ENCODE results near the gene DNAJB8. TPM values are rescaled to one million over a fixed set of nuclear protein-coding genes. Genes with fewer than 3 reads are reported as not detected.
A peak's percentile ranks its signal among the peaks of the same experiment; 100 is the strongest.

Gene DNAJB8
- polyA plus RNA-seq, 1 experiment: not detected

GRCh38 chr3:128485282-128486204 is 18.9 kb upstream of the DNAJB8 start:
- TF ChIP-seq CTCF (IDR thresholded peaks at IDR 0.05; ENCODE audit: insufficient read depth, low read depth, low read length): no peak
- DNase-seq (ENCODE audit: low read depth): no peak
- H3K36me3 ChIP-seq (ENCODE audit: control insufficient read depth, insufficient read depth, low read length): peaks cover 32% of the 10 kb centered on the region
- POLR2A ChIA-PET: no interaction called here
- no peaks in the 10 kb centered on the region for H3K27me3 ChIP-seq (ENCODE audit: control insufficient read depth, insufficient read depth, low read length)
- CTCF ChIA-PET: interaction anchor here (0.5 to 2.1 kb wide), 5 partner anchors 12 to 315 kb away, joined by 3 to 9 read pairs (median 4); no protein-coding TSS in a partner anchor
- H3K4me3 ChIP-seq (ENCODE audit: low read depth, low read length): peak overlapping the region; percentile 91

GRCh38 chr3:128484404-128485281 is 18.0 kb upstream of the DNAJB8 start:
- ChIA-PET POLR2A (no interaction called here), CTCF (interaction anchor here (1.2 to 2.1 kb wide), 3 partner anchors 13 to 59 kb away, joined by 3 to 9 read pairs (median 6); no protein-coding TSS in a partner anchor)
- Histone ChIP-seq H3K4me3 (ENCODE audit: low read depth, low read length) (peak overlapping the region; percentile 91), H3K36me3 (ENCODE audit: control insufficient read depth, insufficient read depth, low read length) (peaks cover 37% of the 10 kb centered on the region), H3K27me3 (ENCODE audit: control insufficient read depth, insufficient read depth, low read length) (no peaks in the 10 kb centered on the region)
- DNase-seq (ENCODE audit: low read depth): no peak
- TF ChIP-seq CTCF (IDR thresholded peaks at IDR 0.05; ENCODE audit: insufficient read depth, low read depth, low read length): no peak

GRCh38 chr3:128483657-128484403 is 17.1 kb upstream of the DNAJB8 start:
- ChIA-PET CTCF (interaction anchor here (0.9 to 1.7 kb wide), 6 partner anchors 12 to 126 kb away, joined by 3 to 6 read pairs (median 3); no protein-coding TSS in a partner anchor), POLR2A (interaction anchor here (1.0 kb wide), 1 partner anchor 9 kb away, joined by 3 read pairs; no protein-coding TSS in a partner anchor)
- DNase-seq (ENCODE audit: low read depth): no peak
- Histone ChIP-seq H3K36me3 (ENCODE audit: control insufficient read depth, insufficient read depth, low read length) (peaks cover 39% of the 10 kb centered on the region), H3K27me3 (ENCODE audit: control insufficient read depth, insufficient read depth, low read length) (no peaks in the 10 kb centered on the region), H3K4me3 (ENCODE audit: low read depth, low read length) (peak overlapping the region; percentile 91)
- no peak for TF ChIP-seq CTCF (IDR thresholded peaks at IDR 0.05; ENCODE audit: insufficient read depth, low read depth, low read length)

GRCh38 chr3:128482666-128483656 is 16.3 kb upstream of the DNAJB8 start:
- H3K36me3 ChIP-seq (ENCODE audit: control insufficient read depth, insufficient read depth, low read length): peaks cover 39% of the 10 kb centered on the region
- TF ChIP-seq CTCF (IDR thresholded peaks at IDR 0.05; ENCODE audit: insufficient read depth, low read depth, low read length): peak; percentile 37; the same call in 1 of the 2 replicates
- POLR2A ChIA-PET: interaction anchor here (0.6 to 1.0 kb wide), 2 partner anchors 9 to 99 kb away, joined by 3 read pairs; no protein-coding TSS in a partner anchor

More at GRCh38 chr3:128482666-128483656, 16.3 kb upstream of the DNAJB8 start:
- CTCF ChIA-PET: interaction anchor here (0.9 to 1.7 kb wide), 11 partner anchors 8 to 396 kb away, joined by 3 to 8 read pairs (median 3); no protein-coding TSS in a partner anchor
- H3K27me3 ChIP-seq (ENCODE audit: control insufficient read depth, insufficient read depth, low read length): no peaks in the 10 kb centered on the region
- peak; percentile 71 for DNase-seq (ENCODE audit: low read depth)
- peak overlapping the region; percentile 91 for H3K4me3 ChIP-seq (ENCODE audit: low read depth, low read length)
